OCI-LY1 (cell line): ENCODE data around the gene TNS1.

Source experiments
- EZH2 ChIP-seq: fragments of 200-600 bp; sonication (generic), shearing (Covaris generic); IDR thresholded peaks from 2 replicates; pipeline ENCODE4 v1.8.0; 2017; ENCODE audit warnings: borderline replicate concordance, mixed run types, mild to moderate bottlenecking, antibody characterized with exemption, low read length, moderate library complexity, mixed read lengths
- TF ChIP-seq, protein P1 (sequence below): fragments of 200-600 bp; sonication (generic), shearing (Covaris generic); IDR thresholded peaks from 2 replicates; pipeline ENCODE4 v1.5.1; 2017; ENCODE audit warnings: mild to moderate bottlenecking, antibody characterized with exemption, low read length, moderate library complexity, mixed read lengths

DNA sequence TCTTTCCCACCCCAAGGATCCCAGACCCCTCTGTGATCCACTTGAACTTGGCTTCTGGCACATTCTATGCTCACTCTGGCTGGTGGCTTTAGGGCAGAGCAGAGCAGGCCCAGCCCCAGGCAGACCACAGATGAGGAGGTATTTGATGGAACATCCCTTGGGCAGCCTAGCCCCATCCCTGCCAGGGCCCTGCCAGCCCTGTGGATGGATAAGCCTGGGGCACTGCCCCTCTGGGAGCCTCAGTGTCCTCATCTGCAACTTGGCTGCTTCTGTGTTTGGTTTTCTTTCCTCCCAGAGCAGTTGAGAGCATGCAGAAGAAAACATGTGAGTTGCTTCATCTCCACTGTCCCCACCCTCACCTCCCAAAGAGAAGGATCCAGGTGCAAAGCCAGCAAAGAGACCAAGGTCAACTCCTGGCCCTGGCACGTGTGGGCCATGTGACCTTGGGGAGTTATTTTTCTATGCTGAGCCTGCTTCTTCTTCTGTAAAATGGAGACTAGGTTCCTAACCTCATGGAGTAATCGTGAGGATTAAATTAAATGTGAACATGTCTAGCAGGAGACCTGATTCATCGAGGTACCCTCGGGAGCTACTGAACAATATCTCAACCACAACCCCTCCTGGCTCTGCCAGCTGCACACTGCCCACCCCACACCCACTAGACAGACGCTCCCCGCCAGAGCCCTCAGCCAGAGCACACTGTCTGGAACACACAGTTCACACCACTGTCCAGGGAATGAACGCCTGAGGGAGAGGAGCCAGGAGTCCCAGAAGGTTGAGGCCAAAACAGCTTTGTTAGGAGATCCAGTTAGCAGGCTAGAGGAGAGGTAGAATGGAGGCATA is 14.6 kb upstream of the TNS1 start:
- TF ChIP-seq, protein P1, sequence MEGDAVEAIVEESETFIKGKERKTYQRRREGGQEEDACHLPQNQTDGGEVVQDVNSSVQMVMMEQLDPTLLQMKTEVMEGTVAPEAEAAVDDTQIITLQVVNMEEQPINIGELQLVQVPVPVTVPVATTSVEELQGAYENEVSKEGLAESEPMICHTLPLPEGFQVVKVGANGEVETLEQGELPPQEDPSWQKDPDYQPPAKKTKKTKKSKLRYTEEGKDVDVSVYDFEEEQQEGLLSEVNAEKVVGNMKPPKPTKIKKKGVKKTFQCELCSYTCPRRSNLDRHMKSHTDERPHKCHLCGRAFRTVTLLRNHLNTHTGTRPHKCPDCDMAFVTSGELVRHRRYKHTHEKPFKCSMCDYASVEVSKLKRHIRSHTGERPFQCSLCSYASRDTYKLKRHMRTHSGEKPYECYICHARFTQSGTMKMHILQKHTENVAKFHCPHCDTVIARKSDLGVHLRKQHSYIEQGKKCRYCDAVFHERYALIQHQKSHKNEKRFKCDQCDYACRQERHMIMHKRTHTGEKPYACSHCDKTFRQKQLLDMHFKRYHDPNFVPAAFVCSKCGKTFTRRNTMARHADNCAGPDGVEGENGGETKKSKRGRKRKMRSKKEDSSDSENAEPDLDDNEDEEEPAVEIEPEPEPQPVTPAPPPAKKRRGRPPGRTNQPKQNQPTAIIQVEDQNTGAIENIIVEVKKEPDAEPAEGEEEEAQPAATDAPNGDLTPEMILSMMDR, result no peak
- no peak for TF ChIP-seq EZH2
